Stimulated activated CD4-positive, alpha-beta T cell treated with anti-CD3 and anti-CD28 coated beads, TNF-alpha, amount 100 ng/mL, for 24 hours (primary cell): Measurements from ENCODE around the gene ZNF232.
A peak's percentile ranks its signal among the peaks of the same experiment; 100 is the strongest.
"Not testable (repeated sequence)": the region's sequence is repeated elsewhere in the genome, so short reads cannot be mapped to it uniquely, and the experiment has no call there.

ENCODE experiments used
- DNase-seq, 3 experiments: peaks; one replicate each; pipeline ENCODE4 v3.0.0-alpha.2; 2020; ENCODE audit warnings: low read depth in 3 of 3

Gene ZNF232

GRCh38 chr17:5111402-5112204, at the start of gene ZNF232:
Gene ZNF232, minus strand, starts transcription at chr17:5111878. Its CDS starts 56 bp downstream, at chr17:5111822.
- peak; percentile 83 to 94 (median 84) for DNase-seq

GRCh38 chr17:5160702-5161101, 49.0 kb upstream of the ZNF232 start:
- not testable (repeated sequence) for DNase-seq

- not testable (repeated sequence) for DNase-seq
Measured at GRCh38 chr17:5146122-5146521, 34.4 kb upstream of the ZNF232 start.

- DNase-seq = not testable (repeated sequence)
Measured at GRCh38 chr17:5142877-5143276, 31.2 kb upstream of the ZNF232 start.

GRCh38 chr17:5139458-5139732, 27.7 kb upstream of the ZNF232 start:
- DNase-seq = no peak

GRCh38 chr17:5138616-5139457, 27.2 kb upstream of the ZNF232 start:
- DNase-seq = no peak

- DNase-seq = not testable (repeated sequence)
Measured at GRCh38 chr17:5138198-5138544, 26.5 kb upstream of the ZNF232 start.

- DNase-seq = not testable (repeated sequence)
Measured at GRCh38 chr17:5137511-5138197, 26.0 kb upstream of the ZNF232 start.

GRCh38 chr17:5136580-5137412, 25.1 kb upstream of the ZNF232 start:
- not testable (repeated sequence) for DNase-seq

GRCh38 chr17:5135726-5136579, 24.3 kb upstream of the ZNF232 start:
- DNase-seq = no peak

- DNase-seq = not testable (repeated sequence)
Measured at GRCh38 chr17:5135131-5135712, 23.5 kb upstream of the ZNF232 start.

GRCh38 chr17:5134571-5134970, 22.9 kb upstream of the ZNF232 start:
- not testable (repeated sequence) for DNase-seq

GRCh38 chr17:5133961-5134360, 22.3 kb upstream of the ZNF232 start:
- not testable (repeated sequence) for DNase-seq

GRCh38 chr17:5133311-5133710, 21.6 kb upstream of the ZNF232 start:
- no peak for DNase-seq

- not testable (repeated sequence) for DNase-seq
Measured at GRCh38 chr17:5132503-5133225, 21.0 kb upstream of the ZNF232 start.

GRCh38 chr17:5131799-5132502, 20.3 kb upstream of the ZNF232 start:
- DNase-seq = not testable (repeated sequence)

- no peak for DNase-seq
Measured at GRCh38 chr17:5131146-5131715, 19.6 kb upstream of the ZNF232 start.

GRCh38 chr17:5130687-5131086, 19.0 kb upstream of the ZNF232 start:
- not testable (repeated sequence) for DNase-seq
